CD14-positive monocyte (primary cell): Measurements from ENCODE around the gene FAM50B. TPM values are rescaled to one million over a fixed set of nuclear protein-coding genes. Genes with fewer than 3 reads are reported as not detected.

Experiments
- DNase-seq, 3 donors: peaks; one replicate each; pipeline ENCODE4 v3.0.0-alpha.2; 2011 to 2022
- H2AFZ ChIP-seq: 2 replicates; pipeline ENCODE4 v1.6.0; 2012; ENCODE audit warnings: mild to moderate bottlenecking, low read depth, low read length, inconsistent platforms; ENCODE audit not compliant: insufficient read depth, poor library complexity, severe bottlenecking
- H3K27ac ChIP-seq, 2 donors: 1 replicate in 1 of 2; 2 replicates in 1 of 2; pipeline ENCODE4 v1.5.1; 2012 to 2013; ENCODE audit warnings: low read length in 2 of 2, control low read depth in 1 of 2, inconsistent platforms in 1 of 2, low read depth in 1 of 2, mild to moderate bottlenecking in 1 of 2
- H3K27me3 ChIP-seq, 2 donors: one replicate each; pipeline versions ENCODE4 v1.6.0 to v1.6.1; 2011 to 2013; ENCODE audit warnings: low read length in 2 of 2; ENCODE audit not compliant: control insufficient read depth in 2 of 2, insufficient read depth in 2 of 2
- H3K36me3 ChIP-seq, 2 donors: replicated peaks in 1 of 2; 1 replicate in 1 of 2; 2 replicates in 1 of 2; pipeline versions ENCODE4 v1.5.1 to v1.6.1; 2012 to 2013; ENCODE audit warnings: low read length in 2 of 2, control low read depth in 1 of 2, inconsistent platforms in 1 of 2, mild to moderate bottlenecking in 1 of 2; ENCODE audit not compliant: insufficient read depth in 2 of 2, control insufficient read depth in 1 of 2
- H3K4me1 ChIP-seq, 2 donors: 1 replicate in 1 of 2; 2 replicates in 1 of 2; pipeline versions ENCODE4 v1.5.1 to v1.6.1; 2012 to 2013; ENCODE audit warnings: low read length in 2 of 2, control low read depth in 1 of 2, inconsistent platforms in 1 of 2, mild to moderate bottlenecking in 1 of 2, moderate library complexity in 1 of 2; ENCODE audit not compliant: insufficient read depth in 2 of 2, control insufficient read depth in 1 of 2
- H3K4me2 ChIP-seq: replicated peaks from 2 replicates; pipeline ENCODE3; 2012; ENCODE audit warnings: low read length, moderate library complexity, mild to moderate bottlenecking; ENCODE audit not compliant: poor library complexity, severe bottlenecking; ENCODE audit errors: extremely low read depth
- H3K4me3 ChIP-seq, 3 experiments: fragments of 200-600 bp in 1 of 3; sonication (generic) in 1 of 3; replicated peaks in 1 of 3; 1 replicate in 2 of 3; 2 replicates in 1 of 3; pipeline ENCODE4 v1.5.1; 2011 to 2013; ENCODE audit warnings: low read length in 3 of 3, mild to moderate bottlenecking in 3 of 3, control low read depth in 2 of 3, low read depth in 2 of 3, inconsistent platforms in 1 of 3, moderate library complexity in 1 of 3
- H3K79me2 ChIP-seq: 2 replicates; pipeline ENCODE4 v1.6.0; 2012; ENCODE audit warnings: mild to moderate bottlenecking, control low read depth, inconsistent platforms, low read length, moderate library complexity; ENCODE audit not compliant: insufficient read depth
- H3K9ac ChIP-seq: 2 replicates; pipeline ENCODE4 v1.6.0; 2017; ENCODE audit warnings: low read length, mild to moderate bottlenecking; ENCODE audit not compliant: insufficient read depth, poor library complexity, severe bottlenecking
- H3K9me3 ChIP-seq, 2 donors: replicated peaks in 1 of 2; 1 replicate in 1 of 2; 2 replicates in 1 of 2; pipeline versions ENCODE4 v1.5.1 to v1.6.1; 2012 to 2013; ENCODE audit warnings: low read length in 2 of 2, control low read depth in 1 of 2; ENCODE audit not compliant: control insufficient read depth in 1 of 2, insufficient read depth in 1 of 2
- H4K20me1 ChIP-seq: 2 replicates; pipeline ENCODE4 v1.6.0; 2012; ENCODE audit warnings: mild to moderate bottlenecking, low read length, control low read depth, moderate library complexity; ENCODE audit not compliant: insufficient read depth
- H3K27ac Mint-ChIP-seq, 7 donors: one replicate each; pipeline ENCODE4 v1.8.0; 2020; ENCODE audit warnings: mild to moderate bottlenecking in 7 of 7, mixed read lengths in 7 of 7, moderate library complexity in 6 of 7, inconsistent platforms in 2 of 7
- H3K27me3 Mint-ChIP-seq, 3 donors: one replicate each; pipeline ENCODE4 v1.8.0; 2021 to 2022; ENCODE audit warnings: low read depth in 3 of 3, mild to moderate bottlenecking in 3 of 3, mixed read lengths in 3 of 3, moderate library complexity in 3 of 3, inconsistent platforms in 1 of 3
- H3K36me3 Mint-ChIP-seq, 2 donors: one replicate each; pipeline ENCODE4 v1.8.0; 2020; ENCODE audit warnings: mixed read lengths in 2 of 2, inconsistent platforms in 1 of 2, mild to moderate bottlenecking in 1 of 2
- H3K4me1 Mint-ChIP-seq: one replicate; pipeline ENCODE4 v1.8.0; 2020; ENCODE audit warnings: mild to moderate bottlenecking, mixed read lengths
- H3K4me3 Mint-ChIP-seq, 2 donors: one replicate each; pipeline ENCODE4 v1.8.0; 2020; ENCODE audit warnings: mild to moderate bottlenecking in 2 of 2, mixed read lengths in 2 of 2, moderate library complexity in 1 of 2
- H3K9me3 Mint-ChIP-seq, 7 donors: one replicate each; pipeline ENCODE4 v1.8.0; 2020 to 2022; ENCODE audit warnings: mixed read lengths in 7 of 7, mild to moderate bottlenecking in 6 of 7, moderate library complexity in 6 of 7, inconsistent platforms in 2 of 7
- CTCF ChIP-seq: fragments of 200-600 bp; IDR thresholded peaks from one replicate; pipeline ENCODE4 v1.8.0; 2022; ENCODE audit warnings: antibody characterized with exemption, mild to moderate bottlenecking
- WGBS: methylation state at CpG from one replicate; pipeline ENCODE4 v1.1.5; 2013; ENCODE audit warnings: missing lambda C conversion rate; ENCODE audit not compliant: insufficient coverage; 5-methylcytosine and 5-hydroxymethylcytosine counted together
- intact Hi-C, 2 donors: fragments of 100-400 bp; cut with micrococcal nuclease; formaldehyde crosslinking; loops; one replicate each; pipeline versions ENCODE4 v1.15.0 to v1.15.1; 2023
- polyA plus RNA-seq, 3 donors: library from polyadenylated mRNA; depleted of rRNA in 1 of 3; unstranded in 2 of 3; stranded (reverse) in 1 of 3; fragments of 300-500 nt in 2 of 3; fragments of >200 nt in 1 of 3; fragmentation: Illumina TruSeq in 2 of 3; gene quantifications; 1 replicate in 2 of 3; 2 replicates in 1 of 3; pipeline ENCODE4 v1.2.3, GENCODE V29; 2012 to 2021

The FAM50B gene
- polyA plus RNA-seq, 3 donors, result 1.8 to 3.3 (median 3.0) TPM

- no peak overlapping the region for H3K27ac Mint-ChIP-seq
Measured at GRCh38 chr6:3805448-3806123, 43.6 kb upstream of the FAM50B start.

More at GRCh38 chr6:3805448-3806123, 43.6 kb upstream of the FAM50B start:
- H3K4me2 ChIP-seq, result no peak overlapping the region
- H3K27me3 ChIP-seq, result no peaks in the 10 kb centered on the region
- H3K4me1 Mint-ChIP-seq, result no peaks in the 10 kb centered on the region
- peaks cover 0 to 2% (median 0%) of the 10 kb centered on the region in 7 donors for H3K9me3 Mint-ChIP-seq
- H3K36me3 ChIP-seq, result no peaks in the 10 kb centered on the region
- no peak for TF ChIP-seq CTCF
- no peaks in the 10 kb centered on the region for H3K4me1 ChIP-seq
- no peaks in the 10 kb centered on the region for H3K79me2 ChIP-seq
- intact Hi-C loops, result no loop called here
- no peak overlapping the region for H3K27ac ChIP-seq
- peaks cover 0 to 4% (median 1%) of the 10 kb centered on the region in 3 donors for H3K27me3 Mint-ChIP-seq
- no peak overlapping the region for H3K4me3 ChIP-seq
- H2AFZ ChIP-seq, result no peak overlapping the region
- DNase-seq, result no peak
- no peak overlapping the region for H3K9ac ChIP-seq
- no peak overlapping the region for H3K4me3 Mint-ChIP-seq
- H4K20me1 ChIP-seq, result no peaks in the 10 kb centered on the region
- H3K36me3 Mint-ChIP-seq, result no peaks in the 10 kb centered on the region
- H3K9me3 ChIP-seq, result no peaks in the 10 kb centered on the region
- WGBS, result no CpG with 5 or more reads among the region's 8 CpGs
